Fibroblast of gingiva (primary cell): ENCODE data around the gene NEURL1B.

ENCODE experiments used
- DNase-seq: peaks from one replicate; pipeline ENCODE4 v3.0.0-alpha.2; 2011; ENCODE audit warnings: low read depth

The NEURL1B gene

GRCh38 chr5:172608773-172609172 is 32.3 kb upstream of the NEURL1B start:
- no peak for DNase-seq

- DNase-seq, result no peak
Observed at GRCh38 chr5:172610643-172611042, 30.4 kb upstream of the NEURL1B start.

- no peak for DNase-seq
Observed at GRCh38 chr5:172611913-172612312, 29.1 kb upstream of the NEURL1B start.

- no peak for DNase-seq
Observed at GRCh38 chr5:172612771-172613170, 28.3 kb upstream of the NEURL1B start.

- DNase-seq, result no peak
Observed at GRCh38 chr5:172616136-172616535, 24.9 kb upstream of the NEURL1B start.

- DNase-seq, result no peak
Observed at GRCh38 chr5:172616730-172617129, 24.3 kb upstream of the NEURL1B start.

GRCh38 chr5:172617817-172618216 is 23.2 kb upstream of the NEURL1B start:
- DNase-seq, result no peak

GRCh38 chr5:172618574-172619365 is 22.3 kb upstream of the NEURL1B start:
- DNase-seq, result no peak

- DNase-seq, result no peak
Observed at GRCh38 chr5:172620506-172620905, 20.6 kb upstream of the NEURL1B start.

- DNase-seq, result no peak
Observed at GRCh38 chr5:172622091-172623046, 18.7 kb upstream of the NEURL1B start.

- no peak for DNase-seq
Observed at GRCh38 chr5:172623313-172623980, 17.6 kb upstream of the NEURL1B start.

GRCh38 chr5:172624083-172624995 is 16.7 kb upstream of the NEURL1B start:
- DNase-seq, result no peak

GRCh38 chr5:172624996-172625964 is 15.8 kb upstream of the NEURL1B start:
- DNase-seq, result no peak

- DNase-seq, result no peak
Observed at GRCh38 chr5:172626031-172626581, 15.0 kb upstream of the NEURL1B start.

GRCh38 chr5:172630082-172630481 is 11.0 kb upstream of the NEURL1B start:
- DNase-seq, result no peak

- DNase-seq, result no peak
Observed at GRCh38 chr5:172630482-172630881, 10.6 kb upstream of the NEURL1B start.

GRCh38 chr5:172630986-172631385 is 10.1 kb upstream of the NEURL1B start:
- no peak for DNase-seq

GRCh38 chr5:172632346-172633092 is 8.5 kb upstream of the NEURL1B start:
- no peak for DNase-seq

- DNase-seq, result no peak
Observed at GRCh38 chr5:172633403-172633970, 7.6 kb upstream of the NEURL1B start.
